HepG2 (cell line): ENCODE measurements around the gene KIAA0930.

Experiments used
- CREB1 ChIP-seq, 2 experiments: fragments of 450-650 bp in 1 of 2; IDR thresholded peaks; 2 replicates each; pipeline ENCODE4 v1.6.1; 2016 to 2017; ENCODE audit warnings: control low read depth in 1 of 2, mild to moderate bottlenecking in 1 of 2, missing compliant biosample characterization in 1 of 2, missing genetic modification characterization in 1 of 2
- FOSL1 ChIP-seq: sonication (generic); formaldehyde crosslinking; IDR thresholded peaks from 2 replicates; pipeline ENCODE4 v1.9.0; 2021; ENCODE audit warnings: missing genetic modification reagents, borderline replicate concordance
- HDAC1 ChIP-seq: sonication (generic); formaldehyde crosslinking; IDR thresholded peaks from 2 replicates; pipeline ENCODE4 v1.5.1; 2020; ENCODE audit warnings: mild to moderate bottlenecking, missing genetic modification reagents
- KLF9 ChIP-seq: IDR thresholded peaks from 2 replicates; pipeline ENCODE4 v1.6.1; 2016; ENCODE audit warnings: low read depth
- LCORL ChIP-seq, 2 experiments: fragments of 450-650 bp in 1 of 2; sonication (generic) in 1 of 2; formaldehyde crosslinking in 1 of 2; IDR thresholded peaks; 2 replicates each; pipeline versions ENCODE4 v1.5.0 to v1.6.1; 2017 to 2020; ENCODE audit warnings: antibody characterized with exemption in 1 of 2, missing genetic modification reagents in 1 of 2
- MYC ChIP-seq: sonication (generic); formaldehyde crosslinking; IDR thresholded peaks from 2 replicates; pipeline ENCODE4 v1.9.0; 2021; ENCODE audit warnings: missing genetic modification reagents, borderline replicate concordance
- ZNF24 ChIP-seq: fragments of 450-650 bp; IDR thresholded peaks from 2 replicates; pipeline ENCODE4 v1.6.1; 2017; ENCODE audit warnings: antibody characterized with exemption, mild to moderate bottlenecking
- TF ChIP-seq, protein P1 (sequence below): sonication (generic); formaldehyde crosslinking; IDR thresholded peaks from 2 replicates; pipeline ENCODE4 v1.8.1; 2023; ENCODE audit warnings: missing genetic modification reagents, inconsistent platforms, borderline replicate concordance

DNA sequence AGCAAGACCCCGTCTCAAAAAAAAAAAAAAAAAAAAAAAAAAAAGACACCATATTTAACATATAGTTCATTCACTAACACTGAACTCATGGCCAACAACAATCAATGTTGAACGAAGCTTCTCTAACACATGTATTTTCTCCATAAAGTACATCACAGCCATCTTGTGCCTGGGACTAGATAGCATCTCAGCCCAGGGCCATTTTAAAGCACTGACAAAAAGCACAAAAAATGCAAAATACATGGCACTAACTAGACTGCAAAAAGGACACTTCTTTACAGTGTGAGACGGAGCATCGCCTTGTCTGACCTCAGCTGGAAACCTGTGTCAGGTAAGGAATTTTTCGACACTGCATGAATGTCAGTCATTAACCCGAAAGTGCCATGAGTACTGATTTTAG lies 23.3 kb downstream of the KIAA0930 start:
- TF ChIP-seq MYC (CRISPR knock-in tag) (no peak), CREB1 (IDR thresholded peaks at IDR 0.05) (no peak), CREB1 (CRISPR knock-in tag; IDR thresholded peaks at IDR 0.05) (no peak), FOSL1 (no peak), LCORL (IDR thresholded peaks at IDR 0.05) (no peak), LCORL (CRISPR knock-in tag; IDR thresholded peaks at IDR 0.05) (no peak), ZNF24 (no peak), KLF9 (CRISPR knock-in tag) (no peak), HDAC1 (CRISPR knock-in tag) (no peak)
- TF ChIP-seq, protein P1, sequence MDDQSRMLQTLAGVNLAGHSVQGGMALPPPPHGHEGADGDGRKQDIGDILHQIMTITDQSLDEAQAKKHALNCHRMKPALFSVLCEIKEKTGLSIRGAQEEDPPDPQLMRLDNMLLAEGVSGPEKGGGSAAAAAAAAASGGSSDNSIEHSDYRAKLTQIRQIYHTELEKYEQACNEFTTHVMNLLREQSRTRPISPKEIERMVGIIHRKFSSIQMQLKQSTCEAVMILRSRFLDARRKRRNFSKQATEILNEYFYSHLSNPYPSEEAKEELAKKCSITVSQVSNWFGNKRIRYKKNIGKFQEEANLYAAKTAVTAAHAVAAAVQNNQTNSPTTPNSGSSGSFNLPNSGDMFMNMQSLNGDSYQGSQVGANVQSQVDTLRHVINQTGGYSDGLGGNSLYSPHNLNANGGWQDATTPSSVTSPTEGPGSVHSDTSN (CRISPR knock-in tag), result no peak
